Small intestine (tissue), 7 donors: ENCODE results near the gene SUFU. TPM values are rescaled to one million over a fixed set of nuclear protein-coding genes. Genes with fewer than 3 reads are reported as not detected.

Source experiments
- DNase-seq, 2 donors: peaks; one replicate each; pipeline versions ENCODE4 v3.0.0 to v3.0.0-alpha.2; 2013
- FAIRE-seq: peaks from 2 replicates; lab custom pipeline; 2012; peaks lifted over from hg19 to GRCh38; lab: Jason Lieb, UNC
- H3K27ac ChIP-seq, 3 donors: one replicate each; pipeline ENCODE4 v1.5.1; 2013; ENCODE audit warnings: low read length in 2 of 3, mild to moderate bottlenecking in 2 of 3, control low read depth in 1 of 3, inconsistent platforms in 1 of 3, low read depth in 1 of 3, moderate library complexity in 1 of 3
- H3K27me3 ChIP-seq, 3 donors: one replicate each; pipeline ENCODE4 v1.6.1; 2013; ENCODE audit warnings: low read length in 3 of 3, inconsistent platforms in 1 of 3; ENCODE audit not compliant: control insufficient read depth in 3 of 3, insufficient read depth in 3 of 3
- H3K36me3 ChIP-seq, 3 donors: one replicate each; pipeline ENCODE4 v1.6.1; 2013; ENCODE audit warnings: low read length in 3 of 3, inconsistent platforms in 1 of 3, low read depth in 1 of 3, mild to moderate bottlenecking in 1 of 3, moderate library complexity in 1 of 3; ENCODE audit not compliant: control insufficient read depth in 3 of 3, insufficient read depth in 2 of 3
- H3K4me1 ChIP-seq, 3 donors: one replicate each; pipeline ENCODE4 v1.6.1; 2013; ENCODE audit warnings: low read length in 2 of 3, inconsistent platforms in 1 of 3, low read depth in 1 of 3, mild to moderate bottlenecking in 1 of 3, moderate library complexity in 1 of 3; ENCODE audit not compliant: control insufficient read depth in 3 of 3, insufficient read depth in 2 of 3
- H3K4me3 ChIP-seq, 3 donors: one replicate each; pipeline ENCODE4 v1.5.1; 2013; ENCODE audit warnings: low read length in 3 of 3, control low read depth in 1 of 3, inconsistent platforms in 1 of 3, low read depth in 1 of 3, mild to moderate bottlenecking in 1 of 3, moderate library complexity in 1 of 3
- H3K9me3 ChIP-seq, 2 donors: one replicate each; pipeline ENCODE4 v1.6.1; 2013; ENCODE audit warnings: low read depth in 1 of 2, low read length in 1 of 2; ENCODE audit not compliant: control insufficient read depth in 2 of 2, insufficient read depth in 1 of 2
- WGBS, 3 donors: extraction: QIAGEN DNeasy Blood & Tissue Kit; methylation state at CpG; one replicate each; pipeline ENCODE4 v1.1.7; 2013; 5-methylcytosine and 5-hydroxymethylcytosine counted together
- polyA plus RNA-seq, 4 donors: library from polyadenylated mRNA; stranded (reverse) in 3 of 4; unstranded in 1 of 4; fragments of 200-250 nt in 3 of 4; fragments of 120-200 nt in 1 of 4; gene quantifications; one replicate each; pipeline versions ENCODE4 v1.2.1 to v1.2.3, GENCODE V29; 2013
- donor health status: healthy with polysubstance abuse.
- donor health status: control.
- donor health status: control.
- donor health status: Bipolar disorder and iron deficiency.
- donor health status: healthy.

Gene SUFU
- polyA plus RNA-seq, 4 donors, result 2.2 to 15.0 (median 4.0) TPM

- no peak for DNase-seq
- no peak for FAIRE-seq
- Histone ChIP-seq H3K27me3 (no peaks in the 10 kb centered on the region), H3K36me3 (peaks cover 0 to 11% (median 0%) of the 10 kb centered on the region in 3 donors), H3K27ac (no peak overlapping the region), H3K4me1 (peaks cover 0 to 5% (median 0%) of the 10 kb centered on the region in 3 donors), H3K9me3 (no peaks in the 10 kb centered on the region), H3K4me3 (no peak overlapping the region)
- 81 to 92% (median 88%) methylated on average over 2 of the region's 2 CpGs for WGBS, 3 donors
These were observed 35.0 kb downstream of the SUFU start for GRCh38 chr10:102538811-102539210.

- no peak overlapping the region for H3K4me3 ChIP-seq
- WGBS, 3 donors, result 85 to 93% (median 89%) methylated on average over 1 of the region's 1 CpG
- DNase-seq (peak in 1 of 2 donors; percentile 9), FAIRE-seq (no peak)
- no peaks in the 10 kb centered on the region for H3K9me3 ChIP-seq
- no peak overlapping the region for H3K27ac ChIP-seq
- H3K36me3 ChIP-seq, result peaks cover 0 to 2% (median 0%) of the 10 kb centered on the region in 3 donors
- no peaks in the 10 kb centered on the region for H3K27me3 ChIP-seq
- H3K4me1 ChIP-seq, result peaks cover 0 to 5% (median 0%) of the 10 kb centered on the region in 3 donors
These were observed 36.3 kb downstream of the SUFU start for GRCh38 chr10:102540023-102540422.

GRCh38 chr10:102542800-102543418, 39.1 kb downstream of the SUFU start:
- Histone ChIP-seq H3K4me3 (no peak overlapping the region), H3K27me3 (no peaks in the 10 kb centered on the region), H3K9me3 (no peaks in the 10 kb centered on the region), H3K36me3 (peaks cover 0 to 4% (median 0%) of the 10 kb centered on the region in 3 donors), H3K4me1 (peaks cover 0 to 4% (median 0%) of the 10 kb centered on the region in 3 donors), H3K27ac (no peak overlapping the region)
- WGBS, 3 donors, result 82 to 90% (median 83%) methylated on average over 8 of the region's 8 CpGs
- FAIRE-seq (no peak), DNase-seq (no peak)

- Histone ChIP-seq H3K4me1 (no peaks in the 10 kb centered on the region), H3K36me3 (peaks cover 0 to 12% (median 0%) of the 10 kb centered on the region in 3 donors), H3K27ac (no peak overlapping the region), H3K27me3 (no peaks in the 10 kb centered on the region), H3K4me3 (no peak overlapping the region), H3K9me3 (no peaks in the 10 kb centered on the region)
- 80 to 83% (median 81%) methylated on average over 7 of the region's 7 CpGs for WGBS, 3 donors
- FAIRE-seq, result no peak
- DNase-seq, result no peak
These were observed 41.6 kb downstream of the SUFU start for GRCh38 chr10:102545265-102545871.

GRCh38 chr10:102545997-102546396, 42.2 kb downstream of the SUFU start:
- Histone ChIP-seq H3K27ac (no peak overlapping the region), H3K4me3 (no peak overlapping the region), H3K4me1 (no peaks in the 10 kb centered on the region), H3K9me3 (no peaks in the 10 kb centered on the region), H3K36me3 (peaks cover 1 to 17% (median 2%) of the 10 kb centered on the region in 3 donors), H3K27me3 (no peaks in the 10 kb centered on the region)
- no peak for FAIRE-seq
- 30 to 63% (median 62%) methylated on average over 2 of the region's 2 CpGs for WGBS, 3 donors
- DNase-seq, result no peak

- no peaks in the 10 kb centered on the region for H3K27me3 ChIP-seq
- no peak for FAIRE-seq
- no peaks in the 10 kb centered on the region for H3K9me3 ChIP-seq
- H3K4me3 ChIP-seq, result no peak overlapping the region
- no peak for DNase-seq
- H3K4me1 ChIP-seq, result no peaks in the 10 kb centered on the region
- peaks cover 4 to 21% (median 4%) of the 10 kb centered on the region in 3 donors for H3K36me3 ChIP-seq
- no peak overlapping the region for H3K27ac ChIP-seq
- 74 to 92% (median 81%) methylated on average over 12 of the region's 12 CpGs for WGBS, 3 donors
These were observed 43.0 kb downstream of the SUFU start for GRCh38 chr10:102546606-102547320.

- Histone ChIP-seq H3K36me3 (peaks cover 4 to 29% (median 4%) of the 10 kb centered on the region in 3 donors), H3K4me3 (no peak overlapping the region), H3K4me1 (no peaks in the 10 kb centered on the region), H3K27ac (no peak overlapping the region), H3K9me3 (no peaks in the 10 kb centered on the region), H3K27me3 (no peaks in the 10 kb centered on the region)
- DNase-seq (no peak), FAIRE-seq (no peak)
- 83 to 96% (median 94%) methylated on average over 1 of the region's 1 CpG for WGBS, 3 donors
These were observed 45.8 kb downstream of the SUFU start for GRCh38 chr10:102549549-102549948.

GRCh38 chr10:102550636-102551210, 47.0 kb downstream of the SUFU start:
- H3K4me1 ChIP-seq, result no peaks in the 10 kb centered on the region
- no peak overlapping the region for H3K27ac ChIP-seq
- no peak overlapping the region for H3K4me3 ChIP-seq
- 96 to 98% (median 96%) methylated on average over 9 of the region's 9 CpGs for WGBS, 3 donors
- H3K27me3 ChIP-seq, result no peaks in the 10 kb centered on the region
- peaks cover 4 to 29% (median 4%) of the 10 kb centered on the region in 3 donors for H3K36me3 ChIP-seq
- no peak for DNase-seq
- no peaks in the 10 kb centered on the region for H3K9me3 ChIP-seq
- FAIRE-seq, result no peak
